Mucosa of rectum (tissue), 2 donors: ENCODE data around the gene IFT122.

Experiments
- H3K27ac ChIP-seq, 2 donors: one replicate each; pipeline ENCODE4 v1.7.0; 2013; ENCODE audit warnings: inconsistent platforms in 2 of 2, low read depth in 2 of 2, low read length in 2 of 2
- H3K27me3 ChIP-seq, 2 donors: one replicate each; pipeline ENCODE4 v1.7.0; 2013; ENCODE audit warnings: low read length in 2 of 2; ENCODE audit not compliant: control insufficient read depth in 2 of 2, insufficient read depth in 2 of 2
- H3K36me3 ChIP-seq, 2 donors: one replicate each; pipeline ENCODE4 v1.7.0; 2013; ENCODE audit warnings: low read length in 2 of 2; ENCODE audit not compliant: control insufficient read depth in 2 of 2, insufficient read depth in 2 of 2
- H3K4me1 ChIP-seq, 2 donors: one replicate each; pipeline ENCODE4 v1.7.0; 2013; ENCODE audit warnings: low read length in 2 of 2, mild to moderate bottlenecking in 1 of 2; ENCODE audit not compliant: control insufficient read depth in 2 of 2, insufficient read depth in 2 of 2
- H3K4me3 ChIP-seq, 2 donors: one replicate each; pipeline ENCODE4 v1.7.0; 2013; ENCODE audit warnings: low read length in 2 of 2
- H3K9ac ChIP-seq, 2 donors: one replicate each; pipeline ENCODE4 v1.7.0; 2013; ENCODE audit warnings: low read length in 2 of 2, low read depth in 1 of 2, mild to moderate bottlenecking in 1 of 2
- H3K9me3 ChIP-seq, 2 donors: one replicate each; pipeline ENCODE4 v1.7.0; 2013; ENCODE audit warnings: low read length in 2 of 2; ENCODE audit not compliant: control insufficient read depth in 2 of 2
- donor health status: healthy.
- donor health status: Normal muscosa, but diverticular disease.

Gene IFT122

GRCh38 chr3:129501630-129502029, 61.6 kb downstream of the IFT122 start:
- Histone ChIP-seq H3K36me3 (peaks cover 20 to 32% of the 10 kb centered on the region in 2 donors), H3K4me1 (no peaks in the 10 kb centered on the region), H3K27ac (no peak overlapping the region), H3K4me3 (no peak overlapping the region), H3K27me3 (no peaks in the 10 kb centered on the region), H3K9ac (no peak overlapping the region), H3K9me3 (no peaks in the 10 kb centered on the region)

GRCh38 chr3:129502641-129503408, 62.8 kb downstream of the IFT122 start:
- H3K4me3 ChIP-seq = no peak overlapping the region
- H3K9ac ChIP-seq = no peak overlapping the region
- peaks cover 22 to 43% of the 10 kb centered on the region in 2 donors for H3K36me3 ChIP-seq
- no peaks in the 10 kb centered on the region for H3K9me3 ChIP-seq
- no peaks in the 10 kb centered on the region for H3K27me3 ChIP-seq
- H3K27ac ChIP-seq = no peak overlapping the region
- no peaks in the 10 kb centered on the region for H3K4me1 ChIP-seq

GRCh38 chr3:129503471-129504291, 63.7 kb downstream of the IFT122 start:
- H3K4me3 ChIP-seq = no peak overlapping the region
- no peaks in the 10 kb centered on the region for H3K27me3 ChIP-seq
- no peak overlapping the region for H3K9ac ChIP-seq
- H3K27ac ChIP-seq = no peak overlapping the region
- H3K9me3 ChIP-seq = no peaks in the 10 kb centered on the region
- peaks cover 24 to 45% of the 10 kb centered on the region in 2 donors for H3K36me3 ChIP-seq
- H3K4me1 ChIP-seq = no peaks in the 10 kb centered on the region

GRCh38 chr3:129504471-129505100, 64.6 kb downstream of the IFT122 start:
- H3K9me3 ChIP-seq = no peaks in the 10 kb centered on the region
- no peak overlapping the region for H3K4me3 ChIP-seq
- no peaks in the 10 kb centered on the region for H3K27me3 ChIP-seq
- H3K9ac ChIP-seq = no peak overlapping the region
- no peak overlapping the region for H3K27ac ChIP-seq
- no peaks in the 10 kb centered on the region for H3K4me1 ChIP-seq
- peaks cover 24 to 45% of the 10 kb centered on the region in 2 donors for H3K36me3 ChIP-seq

- Histone ChIP-seq H3K36me3 (peaks cover 17 to 45% of the 10 kb centered on the region in 2 donors), H3K4me1 (no peaks in the 10 kb centered on the region), H3K9me3 (no peaks in the 10 kb centered on the region), H3K27me3 (no peaks in the 10 kb centered on the region), H3K4me3 (no peak overlapping the region), H3K27ac (no peak overlapping the region), H3K9ac (no peak overlapping the region)
Measured at GRCh38 chr3:129505341-129505740, 65.3 kb downstream of the IFT122 start.

GRCh38 chr3:129506231-129506742, 66.3 kb downstream of the IFT122 start:
- Histone ChIP-seq H3K27ac (no peak overlapping the region), H3K9ac (no peak overlapping the region), H3K4me1 (no peaks in the 10 kb centered on the region)

GRCh38 chr3:129507181-129507831, 67.3 kb downstream of the IFT122 start:
- Histone ChIP-seq H3K9ac (no peak overlapping the region), H3K36me3 (peaks cover 17 to 49% of the 10 kb centered on the region in 2 donors), H3K27ac (no peak overlapping the region), H3K9me3 (no peaks in the 10 kb centered on the region), H3K4me3 (no peak overlapping the region), H3K4me1 (no peaks in the 10 kb centered on the region), H3K27me3 (no peaks in the 10 kb centered on the region)

More at GRCh38 chr3:129506231-129506742, 66.3 kb downstream of the IFT122 start:
- Histone ChIP-seq H3K9me3 (no peaks in the 10 kb centered on the region), H3K4me3 (no peak overlapping the region), H3K36me3 (peaks cover 17 to 44% of the 10 kb centered on the region in 2 donors), H3K27me3 (no peaks in the 10 kb centered on the region)

GRCh38 chr3:129512595-129512994, 72.6 kb downstream of the IFT122 start:
- Histone ChIP-seq H3K9ac (no peak overlapping the region), H3K36me3 (peaks cover 2 to 35% of the 10 kb centered on the region in 2 donors), H3K4me1 (no peaks in the 10 kb centered on the region), H3K4me3 (no peak overlapping the region), H3K27me3 (no peaks in the 10 kb centered on the region), H3K9me3 (no peaks in the 10 kb centered on the region), H3K27ac (no peak overlapping the region)

- peaks cover 0 to 33% of the 10 kb centered on the region in 2 donors for H3K36me3 ChIP-seq
Measured at GRCh38 chr3:129513705-129514104, 73.7 kb downstream of the IFT122 start.

More at GRCh38 chr3:129513705-129514104, 73.7 kb downstream of the IFT122 start:
- Histone ChIP-seq H3K9me3 (no peaks in the 10 kb centered on the region), H3K9ac (no peak overlapping the region), H3K27me3 (no peaks in the 10 kb centered on the region), H3K4me3 (no peak overlapping the region), H3K27ac (no peak overlapping the region), H3K4me1 (no peaks in the 10 kb centered on the region)
